H9 (cell line): ENCODE data around the gene ALMS1. TPM values are rescaled to one million over a fixed set of nuclear protein-coding genes. Genes with fewer than 3 reads are reported as not detected.

ENCODE experiments used
- DNase-seq: peaks from one replicate; pipeline ENCODE4 v3.0.0-alpha.2; 2017
- H2AFZ ChIP-seq: one replicate; pipeline ENCODE4 v1.6.1; 2013; ENCODE audit warnings: mild to moderate bottlenecking, low read length, control low read depth, moderate library complexity
- H2AK5ac ChIP-seq: 2 replicates; pipeline ENCODE4 v1.6.1; 2013; ENCODE audit warnings: low read length, control low read depth, mixed read lengths; ENCODE audit not compliant: insufficient read length
- H2BK120ac ChIP-seq: one replicate; pipeline ENCODE4 v1.6.1; 2013; ENCODE audit warnings: low read depth, mild to moderate bottlenecking, low read length, control low read depth, inconsistent platforms; ENCODE audit not compliant: poor library complexity, severe bottlenecking
- H2BK12ac ChIP-seq: 2 replicates; pipeline ENCODE4 v1.6.1; 2013; ENCODE audit warnings: low read length, control low read depth, mixed read lengths, low read depth; ENCODE audit not compliant: insufficient read length
- H2BK15ac ChIP-seq: 2 replicates; pipeline ENCODE4 v1.6.1; 2013; ENCODE audit warnings: low read depth, low read length, control low read depth
- H2BK20ac ChIP-seq: one replicate; pipeline ENCODE4 v1.6.1; 2013; ENCODE audit warnings: low read depth, mild to moderate bottlenecking, low read length, control low read depth, inconsistent platforms; ENCODE audit not compliant: poor library complexity, severe bottlenecking
- H2BK5ac ChIP-seq: 2 replicates; pipeline ENCODE4 v1.6.1; 2013; ENCODE audit warnings: low read length, control low read depth, mixed read lengths; ENCODE audit not compliant: insufficient read length
- H3K14ac ChIP-seq: 2 replicates; pipeline ENCODE4 v1.6.1; 2013; ENCODE audit warnings: low read length, control low read depth; ENCODE audit not compliant: insufficient read depth
- H3K18ac ChIP-seq: 2 replicates; pipeline ENCODE4 v1.6.1; 2013; ENCODE audit warnings: low read depth, mild to moderate bottlenecking, mixed read lengths, low read length, control low read depth; ENCODE audit not compliant: insufficient read length
- H3K23ac ChIP-seq: 2 replicates; pipeline ENCODE4 v1.6.1; 2013; ENCODE audit warnings: low read length, control low read depth, mixed read lengths, low read depth; ENCODE audit not compliant: insufficient read length
- H3K23me2 ChIP-seq: 2 replicates; pipeline ENCODE4 v1.6.1; 2013; ENCODE audit warnings: low read depth, mild to moderate bottlenecking, mixed read lengths, low read length, control low read depth; ENCODE audit not compliant: insufficient read length, poor library complexity, severe bottlenecking
- H3K27ac ChIP-seq: 2 replicates; pipeline ENCODE4 v1.5.1; 2013; ENCODE audit warnings: low read length, control low read depth, mixed read lengths, low read depth; ENCODE audit not compliant: insufficient read length
- H3K27me3 ChIP-seq: 2 replicates; pipeline ENCODE4 v1.6.1; 2013; ENCODE audit warnings: low read length, control low read depth, inconsistent platforms; ENCODE audit not compliant: insufficient read depth
- H3K4ac ChIP-seq: 2 replicates; pipeline ENCODE4 v1.6.1; 2013; ENCODE audit warnings: low read depth, mild to moderate bottlenecking, control low read depth, inconsistent platforms, low read length, moderate library complexity
- H3K4me1 ChIP-seq: 2 replicates; pipeline ENCODE4 v1.6.1; 2013; ENCODE audit warnings: low read length, control low read depth, inconsistent platforms; ENCODE audit not compliant: insufficient read depth
- H3K4me2 ChIP-seq: 2 replicates; pipeline ENCODE4 v1.6.1; 2013; ENCODE audit warnings: low read length, control low read depth, mixed read lengths; ENCODE audit not compliant: insufficient read length, insufficient read depth
- H3K56ac ChIP-seq: 2 replicates; pipeline ENCODE4 v1.6.1; 2013; ENCODE audit warnings: low read depth, mild to moderate bottlenecking, mixed read lengths, low read length, control low read depth; ENCODE audit not compliant: insufficient read length
- H3K79me1 ChIP-seq: 2 replicates; pipeline ENCODE4 v1.6.1; 2013; ENCODE audit warnings: low read depth, mild to moderate bottlenecking, moderate library complexity, low read length, control low read depth, inconsistent platforms; ENCODE audit not compliant: insufficient read depth, poor library complexity, severe bottlenecking
- H3K79me2 ChIP-seq: 2 replicates; pipeline ENCODE4 v1.6.1; 2013; ENCODE audit warnings: low read length, control low read depth, inconsistent platforms; ENCODE audit not compliant: insufficient read depth
- H3K9ac ChIP-seq: 2 replicates; pipeline ENCODE4 v1.6.1; 2013; ENCODE audit warnings: low read length, control low read depth, mixed read lengths; ENCODE audit not compliant: insufficient read length; ENCODE audit errors: extremely low read depth
- H3K9me3 ChIP-seq: one replicate; pipeline ENCODE4 v1.6.1; 2013; ENCODE audit warnings: low read depth, low read length, inconsistent platforms; ENCODE audit not compliant: control insufficient read depth
- H3T11ph ChIP-seq: one replicate; pipeline ENCODE4 v1.6.1; 2013; ENCODE audit warnings: mild to moderate bottlenecking, low read length, control low read depth, inconsistent platforms
- H4K20me1 ChIP-seq: one replicate; pipeline ENCODE4 v1.6.1; 2013; ENCODE audit not compliant: control insufficient read depth, insufficient read length, insufficient read depth
- H4K5ac ChIP-seq: 2 replicates; pipeline ENCODE4 v1.6.1; 2013; ENCODE audit warnings: low read depth, mild to moderate bottlenecking, mixed read lengths, low read length, control low read depth; ENCODE audit not compliant: insufficient read length
- H4K8ac ChIP-seq: replicated peaks from 2 replicates; pipeline ENCODE4 v1.6.1; 2013; ENCODE audit warnings: low read length, control low read depth, mixed read lengths, low read depth; ENCODE audit not compliant: insufficient read length
- H4K91ac ChIP-seq: 2 replicates; pipeline ENCODE4 v1.6.1; 2013; ENCODE audit warnings: low read depth, mild to moderate bottlenecking, moderate library complexity, mixed read lengths, low read length, control low read depth; ENCODE audit not compliant: insufficient read length
- H3K27ac Mint-ChIP-seq, 3 experiments: 2 replicates in 2 of 3; 3 replicates in 1 of 3; pipeline ENCODE4 v1.8.0; 2020 to 2021; ENCODE audit warnings: mixed read lengths in 3 of 3, mild to moderate bottlenecking in 1 of 3, moderate library complexity in 1 of 3
- H3K27me3 Mint-ChIP-seq: 2 replicates; pipeline ENCODE4 v1.8.0; 2021; ENCODE audit warnings: low read depth, mild to moderate bottlenecking, moderate library complexity, mixed read lengths
- H3K36me3 Mint-ChIP-seq, 3 experiments: 2 replicates in 2 of 3; 3 replicates in 1 of 3; pipeline ENCODE4 v1.8.0; 2020 to 2021; ENCODE audit warnings: low read depth in 3 of 3, mixed read lengths in 3 of 3; ENCODE audit not compliant: insufficient read depth in 1 of 3
- H3K4me1 Mint-ChIP-seq, 2 experiments: 2 replicates each; pipeline ENCODE4 v1.8.0; 2020; ENCODE audit warnings: mixed read lengths in 2 of 2
- H3K4me3 Mint-ChIP-seq, 2 experiments: 2 replicates in 1 of 2; 3 replicates in 1 of 2; pipeline ENCODE4 v1.8.0; 2020 to 2021; ENCODE audit warnings: mild to moderate bottlenecking in 2 of 2, mixed read lengths in 2 of 2, moderate library complexity in 1 of 2
- H3K9me3 Mint-ChIP-seq, 2 experiments: 2 replicates in 1 of 2; 3 replicates in 1 of 2; pipeline ENCODE4 v1.8.0; 2020; ENCODE audit warnings: mild to moderate bottlenecking in 2 of 2, mixed read lengths in 2 of 2, moderate library complexity in 1 of 2
- total RNA-seq: library from RNA; stranded (reverse); gene quantifications from 2 replicates; pipeline ENCODE4 v1.2.1, GENCODE V29; 2021
- TF ChIP-seq, protein P1 (sequence below): fragments of 200-600 bp; sonication (generic); conservative IDR thresholded peaks from 3 replicates; pipeline ENCODE4 v1.8.0; 2021; ENCODE audit warnings: antibody characterized with exemption, mild to moderate bottlenecking

Gene ALMS1
- total RNA-seq, 1 experiment from 2014 or later: 36.2 TPM

DNA sequence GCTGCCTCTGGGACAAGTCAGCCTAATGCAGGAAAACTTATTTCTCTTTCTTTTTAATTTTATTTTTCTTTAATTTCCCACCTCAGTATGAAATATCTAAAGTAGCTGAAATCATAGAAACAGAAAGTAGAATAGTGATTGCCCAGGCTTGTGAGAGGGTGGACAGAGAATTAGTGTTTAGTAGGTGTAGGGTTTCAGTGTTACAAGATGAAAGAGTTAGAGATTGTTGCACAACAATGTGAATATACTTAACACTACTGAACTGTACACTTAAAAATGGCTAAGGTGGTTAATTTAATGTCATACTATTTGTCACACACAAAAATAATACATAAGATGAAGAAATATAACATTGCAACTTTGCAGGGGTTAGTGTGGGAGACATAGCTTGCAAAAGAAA lies 175.8 kb downstream of the ALMS1 start:
- Histone ChIP-seq H4K5ac (no peak overlapping the region), H2AK5ac (no peak overlapping the region), H2BK15ac (no peak overlapping the region), H3K14ac (no peak overlapping the region), H3K4ac (no peak overlapping the region), H3K9ac (no peak overlapping the region), H3K79me2 (no peaks in the 10 kb centered on the region), H4K8ac (no peak overlapping the region), H3K27ac (no peak overlapping the region), H3K56ac (no peak overlapping the region), H3K23me2 (no peaks in the 10 kb centered on the region), H2BK20ac (no peak overlapping the region), H2BK5ac (no peak overlapping the region), H3K18ac (no peak overlapping the region), H3K27me3 (no peaks in the 10 kb centered on the region), H4K91ac (no peak overlapping the region), H3K23ac (no peak overlapping the region), H3K79me1 (no peaks in the 10 kb centered on the region), H4K20me1 (no peaks in the 10 kb centered on the region), H3K4me2 (no peak overlapping the region), H2BK12ac (no peak overlapping the region), H2BK120ac (no peak overlapping the region), H3K9me3 (no peaks in the 10 kb centered on the region), H2AFZ (no peak overlapping the region), H3K4me1 (0 out of 2 replicates have a peak, but pooled peaks cover 2% of the 10 kb centered on the region), H3T11ph (no peak overlapping the region)
- H3K4me3 Mint-ChIP-seq: no peak overlapping the region
- TF ChIP-seq, protein P1, sequence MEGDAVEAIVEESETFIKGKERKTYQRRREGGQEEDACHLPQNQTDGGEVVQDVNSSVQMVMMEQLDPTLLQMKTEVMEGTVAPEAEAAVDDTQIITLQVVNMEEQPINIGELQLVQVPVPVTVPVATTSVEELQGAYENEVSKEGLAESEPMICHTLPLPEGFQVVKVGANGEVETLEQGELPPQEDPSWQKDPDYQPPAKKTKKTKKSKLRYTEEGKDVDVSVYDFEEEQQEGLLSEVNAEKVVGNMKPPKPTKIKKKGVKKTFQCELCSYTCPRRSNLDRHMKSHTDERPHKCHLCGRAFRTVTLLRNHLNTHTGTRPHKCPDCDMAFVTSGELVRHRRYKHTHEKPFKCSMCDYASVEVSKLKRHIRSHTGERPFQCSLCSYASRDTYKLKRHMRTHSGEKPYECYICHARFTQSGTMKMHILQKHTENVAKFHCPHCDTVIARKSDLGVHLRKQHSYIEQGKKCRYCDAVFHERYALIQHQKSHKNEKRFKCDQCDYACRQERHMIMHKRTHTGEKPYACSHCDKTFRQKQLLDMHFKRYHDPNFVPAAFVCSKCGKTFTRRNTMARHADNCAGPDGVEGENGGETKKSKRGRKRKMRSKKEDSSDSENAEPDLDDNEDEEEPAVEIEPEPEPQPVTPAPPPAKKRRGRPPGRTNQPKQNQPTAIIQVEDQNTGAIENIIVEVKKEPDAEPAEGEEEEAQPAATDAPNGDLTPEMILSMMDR: no peak
- no peak for DNase-seq
- H3K36me3 Mint-ChIP-seq: peaks cover 2 to 26% (median 23%) of the 10 kb centered on the region in 3 experiments; a peak in 6 of 7 replicates
- H3K4me1 Mint-ChIP-seq: peaks cover 15 to 25% of the 10 kb centered on the region in 2 experiments
- H3K9me3 Mint-ChIP-seq: no peaks in the 10 kb centered on the region
- no peak overlapping the region for H3K27ac Mint-ChIP-seq
- no peaks in the 10 kb centered on the region for H3K27me3 Mint-ChIP-seq
